HG02759 (cell line): ENCODE data around the gene CALD1.
"Not testable (repeated sequence)": the region's sequence is repeated elsewhere in the genome, so short reads cannot be mapped to it uniquely, and the experiment has no call there.

Experiments used
- ATAC-seq: cut with Tn5 transposase; IDR thresholded peaks from one replicate; pipeline ENCODE4 v1.9.1; 2021; ENCODE audit warnings: mild to moderate bottlenecking, moderate library complexity; ENCODE audit not compliant: unreplicated experiment

CALD1 gene

GRCh38 chr7:134945691-134946090 lies 166.3 kb downstream of the CALD1 start:
- ATAC-seq: no peak

- ATAC-seq: no peak
Measured at GRCh38 chr7:134946260-134946659, 166.8 kb downstream of the CALD1 start.

DNA sequence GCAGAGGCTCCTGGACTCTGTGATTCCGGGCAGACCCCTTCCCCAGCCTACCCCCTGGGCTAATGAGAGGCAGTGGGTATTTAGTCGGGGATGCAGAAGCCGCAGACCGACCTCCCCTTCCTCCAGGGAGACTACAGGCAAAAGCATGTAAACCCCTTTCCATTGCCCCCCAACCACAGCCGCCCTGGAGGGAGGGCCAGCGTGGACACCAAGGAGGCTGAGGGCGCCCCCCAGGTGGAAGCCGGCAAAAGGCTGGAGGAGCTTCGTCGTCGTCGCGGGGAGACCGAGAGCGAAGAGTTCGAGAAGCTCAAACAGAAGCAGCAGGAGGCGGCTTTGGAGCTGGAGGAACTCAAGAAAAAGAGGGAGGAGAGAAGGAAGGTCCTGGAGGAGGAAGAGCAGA lies 167.9 kb downstream of the CALD1 start:
- no peak for ATAC-seq

DNA sequence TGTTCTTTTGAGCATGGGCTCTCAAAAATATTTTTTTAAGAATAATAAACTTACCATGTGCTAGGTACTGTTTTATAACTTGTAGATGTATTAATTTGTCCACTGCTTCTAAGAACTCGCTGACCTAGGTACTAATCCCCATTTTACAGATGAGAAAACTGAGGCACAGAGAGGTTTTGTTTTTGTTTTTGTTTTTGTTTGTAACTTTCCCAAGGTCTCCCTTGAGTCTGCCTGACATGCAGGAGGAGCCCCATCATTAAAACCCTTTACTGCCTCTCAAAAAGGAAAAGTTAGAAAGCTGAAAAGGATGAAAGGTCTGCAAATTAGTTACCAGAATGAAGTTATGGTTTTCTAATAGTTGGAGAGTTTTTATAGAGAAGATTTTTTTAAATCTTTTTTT lies 168.4 kb downstream of the CALD1 start:
- ATAC-seq: no peak

GRCh38 chr7:134948246-134948645 lies 168.8 kb downstream of the CALD1 start:
- ATAC-seq: no peak

- no peak for ATAC-seq
Measured at GRCh38 chr7:134948736-134949135, 169.3 kb downstream of the CALD1 start.

GRCh38 chr7:134949171-134949570 lies 169.7 kb downstream of the CALD1 start:
- no peak for ATAC-seq

DNA sequence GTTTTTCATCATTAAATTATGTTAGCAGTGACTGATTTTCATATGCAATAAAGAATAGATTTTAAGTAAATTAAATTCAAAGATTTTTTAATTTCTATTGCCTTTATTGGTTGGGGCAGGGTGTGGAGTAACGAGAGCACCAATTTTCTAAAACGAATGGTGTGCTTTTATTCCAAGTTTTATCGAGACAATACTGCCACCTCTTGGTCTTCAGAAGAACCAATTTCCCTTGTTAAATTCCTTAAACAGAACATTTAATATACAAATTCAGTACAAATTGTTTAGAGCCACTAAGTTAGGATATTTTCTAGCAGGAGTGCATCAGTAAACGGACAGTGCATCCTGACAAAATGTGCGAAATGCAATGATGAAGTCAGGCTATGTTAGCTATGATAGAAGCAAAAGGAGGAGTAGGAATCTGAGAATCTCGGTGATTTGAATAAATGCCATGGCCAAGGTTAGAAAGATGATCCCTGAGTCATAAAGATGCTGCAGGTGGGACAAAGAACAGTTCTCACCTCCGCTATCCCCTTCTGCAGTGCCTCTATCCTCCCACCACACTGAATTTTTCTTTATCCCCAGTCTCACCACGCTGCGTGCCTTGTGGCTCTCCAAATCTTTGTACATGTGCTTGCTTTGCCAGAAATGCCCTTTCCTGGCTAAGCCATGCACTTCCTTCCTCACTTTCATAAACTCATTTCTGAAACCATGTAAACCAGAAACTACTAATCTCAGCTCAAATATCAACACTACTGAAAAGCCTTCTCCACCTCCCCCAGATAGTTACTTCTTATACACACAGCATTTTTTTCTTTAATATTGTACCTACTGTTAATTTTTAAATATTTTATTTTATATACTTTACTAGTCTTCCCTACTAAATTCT lies 175.0 kb downstream of the CALD1 start:
- no peak for ATAC-seq

DNA sequence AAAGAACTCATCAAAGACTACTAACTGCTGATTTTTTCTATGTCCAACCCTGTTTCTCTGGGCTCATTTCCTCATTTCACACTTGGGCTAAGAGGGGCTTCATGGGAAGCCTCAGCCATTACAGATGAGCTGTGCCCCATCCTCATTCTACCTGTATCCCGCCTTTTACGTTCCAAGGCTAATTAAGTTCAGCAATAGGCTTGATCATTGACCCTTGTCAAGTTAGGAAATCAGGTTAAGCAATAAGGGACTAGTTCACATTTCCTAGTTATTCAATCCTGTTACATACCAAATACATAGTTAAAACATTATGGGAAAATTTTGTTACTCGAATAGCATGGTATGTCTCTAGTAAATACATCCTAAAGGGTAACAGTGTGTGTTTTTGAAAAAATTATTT lies 177.6 kb downstream of the CALD1 start:
- no peak for ATAC-seq

- no peak for ATAC-seq
Measured at GRCh38 chr7:134959810-134960209, 180.4 kb downstream of the CALD1 start.

GRCh38 chr7:134962270-134962780 lies 182.9 kb downstream of the CALD1 start:
- no peak for ATAC-seq

GRCh38 chr7:134963036-134963435 lies 183.6 kb downstream of the CALD1 start:
- no peak for ATAC-seq

- ATAC-seq: no peak
Measured at GRCh38 chr7:134966691-134967090, 187.3 kb downstream of the CALD1 start.

- ATAC-seq: no peak
Measured at GRCh38 chr7:134968110-134968509, 188.7 kb downstream of the CALD1 start.

DNA sequence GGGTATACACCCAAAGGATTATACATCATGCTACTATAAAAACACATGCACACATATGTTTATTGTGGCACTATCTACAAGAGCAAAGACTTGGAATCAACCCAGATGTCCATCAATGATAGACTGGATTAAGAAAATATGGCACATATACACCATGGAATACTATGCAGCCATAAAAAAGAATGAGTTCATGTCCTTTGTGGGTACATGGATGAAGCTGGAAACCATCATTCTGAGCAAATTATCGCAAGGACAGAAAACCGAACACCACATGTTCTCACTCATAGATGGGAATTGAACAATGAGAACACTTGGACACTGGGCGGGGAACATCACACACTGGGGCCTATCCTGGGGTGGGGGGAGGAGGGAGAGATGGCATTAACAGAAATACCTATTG lies 202.2 kb downstream of the CALD1 start:
- not testable (repeated sequence) for ATAC-seq

GRCh38 chr7:134985894-134986362 lies 206.5 kb downstream of the CALD1 start:
- peak; percentile 42 for ATAC-seq

DNA sequence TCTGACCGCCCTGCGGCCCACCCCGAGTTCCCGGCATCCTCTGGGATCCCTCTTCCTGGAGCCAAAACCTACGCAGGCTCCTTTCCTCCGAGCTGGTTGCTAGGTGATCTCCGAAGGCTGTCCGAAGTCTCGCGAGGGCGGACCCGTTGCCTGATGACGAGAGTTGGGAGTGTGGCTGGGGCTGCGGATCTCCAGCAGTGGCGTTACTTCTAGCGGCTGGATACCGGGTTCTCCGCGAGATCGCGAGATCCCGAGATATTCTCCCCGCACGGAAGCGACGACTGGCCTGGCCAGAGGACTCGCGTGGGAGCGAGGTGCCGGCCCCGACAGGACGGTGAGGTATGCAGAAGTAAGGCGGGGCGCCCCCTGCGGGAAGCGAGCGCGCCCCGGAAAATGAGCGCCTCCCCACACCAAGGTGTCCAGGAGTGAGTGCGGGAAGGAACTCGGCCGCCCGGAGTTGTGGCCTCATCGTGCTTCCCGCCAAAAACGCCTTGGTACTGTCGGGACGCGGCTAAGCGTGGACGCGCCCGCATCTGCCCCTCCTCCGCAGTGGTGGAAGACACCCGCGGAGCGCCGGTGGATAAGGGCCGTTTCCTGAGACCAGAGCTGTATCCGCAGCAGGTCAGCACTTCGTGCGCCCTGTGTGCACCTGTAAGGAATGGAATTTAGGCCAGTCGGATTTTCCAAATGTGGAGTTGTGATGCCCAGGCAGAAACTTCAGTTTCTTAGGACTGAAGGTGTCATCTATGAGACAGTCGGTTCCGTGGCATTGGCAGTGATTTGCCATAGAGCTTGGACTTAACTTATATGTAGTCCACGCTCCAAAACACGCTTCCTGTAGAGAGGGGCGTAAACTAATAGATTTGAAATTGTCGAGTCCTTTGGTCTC lies 207.2 kb downstream of the CALD1 start, which contains the start of gene AGBL3:
Gene AGBL3, plus strand, starts transcription at position 146 of the 889 bp plus-strand sequence. CDS start 1,426 bp downstream, outside the sequence.
- ATAC-seq: peak; percentile 94

- ATAC-seq: no peak
Measured at GRCh38 chr7:134988161-134988560, 208.7 kb downstream of the CALD1 start.

DNA sequence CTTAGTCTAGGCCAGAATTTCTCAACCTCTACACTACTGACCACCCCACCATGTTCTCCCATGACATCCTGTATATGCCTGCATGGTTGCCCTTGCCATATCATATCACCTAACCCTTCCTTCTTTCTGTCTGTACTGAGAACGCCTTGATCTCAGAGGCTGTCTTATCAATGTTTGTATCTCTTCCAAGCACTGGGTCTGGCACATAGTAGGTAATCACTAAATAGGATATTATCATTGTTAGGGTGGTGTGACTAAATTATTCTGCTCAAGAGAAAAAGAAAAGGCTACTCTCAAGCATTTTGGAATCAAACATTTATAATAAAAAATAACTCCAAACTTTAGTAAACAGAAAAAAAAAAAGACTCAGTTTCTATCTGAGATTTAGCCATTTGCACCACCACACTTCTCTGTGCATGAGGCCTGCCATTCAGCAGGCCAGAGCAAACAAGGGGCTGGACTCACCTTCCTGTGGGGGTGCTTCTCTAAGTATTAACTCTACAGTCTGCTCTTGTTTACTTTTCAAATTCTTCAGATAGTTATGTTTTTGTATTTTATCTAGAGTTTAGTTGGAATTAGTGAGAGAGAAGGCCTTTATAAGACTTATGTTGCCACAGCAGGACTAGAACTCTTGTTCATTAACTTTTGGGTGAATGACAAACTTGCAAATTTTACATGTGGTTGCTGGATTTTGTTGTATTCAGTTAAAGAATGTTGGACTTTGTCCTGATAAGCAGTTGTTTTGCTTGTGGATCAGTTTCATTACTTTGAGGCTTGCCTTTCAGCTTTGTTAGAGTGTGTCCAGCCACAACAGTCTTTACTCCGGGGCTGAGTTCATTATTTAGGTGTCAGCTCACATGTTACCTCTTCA lies 212.3 kb downstream of the CALD1 start:
- no peak for ATAC-seq

GRCh38 chr7:134992626-134993179 lies 213.3 kb downstream of the CALD1 start:
- ATAC-seq: peak; percentile 67
